Osteocyte (in vitro differentiated cells): Measurements from ENCODE around the gene SRF. TPM values are rescaled to one million over a fixed set of nuclear protein-coding genes. Genes with fewer than 3 reads are reported as not detected.

Source experiments
- DNase-seq: peaks from one replicate; pipeline ENCODE4 v3.0.0; 2021; ENCODE audit warnings: mixed read lengths; ENCODE audit not compliant: unreplicated experiment; ENCODE audit errors: extremely low spot score
- H3K27ac Mint-ChIP-seq: one replicate; pipeline ENCODE4 v1.8.0; 2021; ENCODE audit warnings: mild to moderate bottlenecking, mixed read lengths; ENCODE audit not compliant: unreplicated experiment
- H3K27me3 Mint-ChIP-seq: one replicate; pipeline ENCODE4 v1.8.0; 2021; ENCODE audit warnings: mixed read lengths; ENCODE audit not compliant: unreplicated experiment
- H3K36me3 Mint-ChIP-seq: one replicate; pipeline ENCODE4 v1.8.0; 2021; ENCODE audit warnings: mixed read lengths; ENCODE audit not compliant: unreplicated experiment
- H3K4me1 Mint-ChIP-seq: one replicate; pipeline ENCODE4 v1.8.0; 2021; ENCODE audit warnings: mixed read lengths; ENCODE audit not compliant: unreplicated experiment
- H3K4me3 Mint-ChIP-seq: one replicate; pipeline ENCODE4 v1.8.0; 2021; ENCODE audit warnings: mild to moderate bottlenecking, moderate library complexity, mixed read lengths; ENCODE audit not compliant: unreplicated experiment
- H3K9me3 Mint-ChIP-seq: one replicate; pipeline ENCODE4 v1.8.0; 2021; ENCODE audit warnings: mixed read lengths; ENCODE audit not compliant: unreplicated experiment
- CTCF ChIP-seq: fragments of 200-600 bp; sonication (generic); IDR thresholded peaks from 2 replicates; pipeline ENCODE4 v1.5.0; 2021; ENCODE audit warnings: antibody characterized with exemption, mild to moderate bottlenecking, moderate library complexity
- total RNA-seq: library from RNA; stranded (reverse); gene quantifications from 2 replicates; pipeline ENCODE4 v1.2.1, GENCODE V29; 2021

SRF gene
- total RNA-seq, 1 donor from 2014 or later, result 32.5 TPM

DNA sequence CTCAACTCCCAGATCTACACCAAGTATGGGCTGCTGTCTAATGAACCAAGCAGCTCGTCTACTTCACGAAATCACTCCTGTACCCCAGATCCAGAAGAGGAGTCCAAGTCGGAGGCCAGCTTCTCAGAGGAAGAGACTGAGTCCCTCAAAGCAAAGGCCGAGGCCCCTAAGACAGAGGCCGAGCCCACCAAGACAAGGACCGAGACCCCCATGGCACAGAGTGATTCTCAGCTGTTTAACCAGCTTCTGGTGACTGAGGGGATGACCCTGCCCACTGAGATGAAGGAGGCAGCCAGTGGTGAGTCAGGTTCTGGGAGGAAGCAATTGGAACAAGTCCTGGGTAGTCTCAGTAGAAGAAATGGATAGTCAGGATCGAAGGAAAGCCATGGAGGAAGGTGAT, 16.8 kb downstream of the SRF start:
- no peaks in the 10 kb centered on the region for H3K9me3 Mint-ChIP-seq
- TF ChIP-seq CTCF, result no peak
- H3K4me3 Mint-ChIP-seq, result no peak overlapping the region
- no peaks in the 10 kb centered on the region for H3K27me3 Mint-ChIP-seq
- peaks cover 18% of the 10 kb centered on the region for H3K36me3 Mint-ChIP-seq
- peaks cover 14% of the 10 kb centered on the region for H3K4me1 Mint-ChIP-seq
- DNase-seq, result no peak
- no peak overlapping the region for H3K27ac Mint-ChIP-seq

GRCh38 chr6:43188426-43188825, 17.4 kb downstream of the SRF start:
- DNase-seq, result no peak
- Mint-ChIP-seq H3K36me3 (peaks cover 24% of the 10 kb centered on the region), H3K4me3 (no peak overlapping the region), H3K27ac (no peak overlapping the region), H3K9me3 (no peaks in the 10 kb centered on the region), H3K27me3 (no peaks in the 10 kb centered on the region), H3K4me1 (peaks cover 8% of the 10 kb centered on the region)
- TF ChIP-seq CTCF, result no peak

DNA sequence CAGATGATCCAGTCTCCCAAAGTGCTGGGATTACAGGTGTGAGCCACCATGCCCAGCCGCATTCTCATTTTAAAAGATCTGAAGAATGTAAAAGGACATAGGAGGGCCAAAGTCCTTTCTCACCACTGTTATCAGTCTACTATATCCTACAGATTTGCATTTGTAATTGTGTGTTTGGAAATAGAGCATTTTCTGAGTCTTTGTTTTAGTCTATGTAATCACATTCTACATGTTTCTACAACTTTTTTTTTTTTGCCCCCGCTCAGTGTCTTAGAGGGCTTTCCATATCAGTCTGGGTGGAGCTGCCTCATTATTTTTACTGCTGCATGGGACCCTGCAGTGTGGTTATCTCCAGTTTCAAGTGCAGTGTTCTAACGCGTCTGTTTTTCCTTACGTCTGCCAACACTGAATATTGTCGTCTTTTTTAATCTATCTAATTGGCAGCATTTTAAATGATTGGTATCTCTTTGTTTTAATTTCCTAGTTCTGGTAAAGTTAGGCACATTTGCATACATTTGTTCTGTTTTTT, 18.8 kb downstream of the SRF start:
- peaks cover 26% of the 10 kb centered on the region for H3K36me3 Mint-ChIP-seq
- H3K4me1 Mint-ChIP-seq, result no peaks in the 10 kb centered on the region
- H3K27me3 Mint-ChIP-seq, result no peaks in the 10 kb centered on the region
- no peaks in the 10 kb centered on the region for H3K9me3 Mint-ChIP-seq
- H3K27ac Mint-ChIP-seq, result no peak overlapping the region
- H3K4me3 Mint-ChIP-seq, result no peak overlapping the region
- DNase-seq, result no peak
- no peak for TF ChIP-seq CTCF

DNA sequence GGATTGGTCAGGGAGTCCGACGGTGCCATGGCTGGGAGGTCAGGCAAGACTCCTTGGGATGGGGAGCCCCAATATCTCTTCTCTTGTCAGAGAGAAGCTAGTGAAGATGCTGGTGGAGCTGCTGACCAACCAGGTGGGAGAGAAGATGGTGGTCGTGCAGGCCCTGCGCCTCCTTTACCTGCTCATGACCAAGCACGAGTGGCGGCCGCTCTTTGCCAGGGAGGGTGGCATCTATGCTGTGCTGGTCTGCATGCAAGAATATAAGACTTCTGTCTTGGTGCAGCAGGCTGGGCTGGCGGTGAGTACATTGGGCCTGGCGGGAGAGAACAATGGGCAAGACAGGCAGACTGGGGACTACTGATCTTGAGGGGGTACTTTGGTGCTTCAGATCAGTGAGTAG, 21.8 kb downstream of the SRF start:
- Mint-ChIP-seq H3K27me3 (no peaks in the 10 kb centered on the region), H3K9me3 (no peaks in the 10 kb centered on the region), H3K36me3 (peaks cover 36% of the 10 kb centered on the region), H3K27ac (no peak overlapping the region), H3K4me1 (no peaks in the 10 kb centered on the region), H3K4me3 (no peak overlapping the region)
- no peak for TF ChIP-seq CTCF
- no peak for DNase-seq

DNA sequence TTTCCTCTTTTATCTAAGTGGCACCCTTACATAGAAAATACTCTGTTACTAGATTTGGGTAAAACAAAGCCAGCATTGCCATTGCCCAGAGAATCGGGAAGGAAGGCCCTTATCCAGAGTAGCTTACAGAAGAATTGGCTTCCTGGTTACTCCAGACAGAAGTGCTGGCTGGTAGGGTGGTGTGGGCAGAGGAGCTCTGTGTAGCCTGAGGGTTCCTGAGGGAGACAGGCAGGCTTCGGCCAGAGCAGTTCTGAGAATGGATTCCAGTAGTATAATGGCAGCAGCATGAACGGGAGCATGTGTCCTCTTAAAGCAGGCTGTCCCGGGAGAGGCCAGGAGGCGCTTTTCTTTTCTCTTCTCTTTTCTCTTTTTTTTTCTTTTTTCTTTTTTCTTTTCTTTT, 22.9 kb downstream of the SRF start:
- TF ChIP-seq CTCF, result no peak
- no peaks in the 10 kb centered on the region for H3K4me1 Mint-ChIP-seq
- H3K27ac Mint-ChIP-seq, result no peak overlapping the region
- no peak for DNase-seq
- H3K36me3 Mint-ChIP-seq, result peaks cover 32% of the 10 kb centered on the region
- H3K27me3 Mint-ChIP-seq, result no peaks in the 10 kb centered on the region
- no peak overlapping the region for H3K4me3 Mint-ChIP-seq
- H3K9me3 Mint-ChIP-seq, result no peaks in the 10 kb centered on the region
